Right renal cortex interstitium (tissue), 3 donors: ENCODE data around the gene B2M. TPM values are rescaled to one million over a fixed set of nuclear protein-coding genes. Genes with fewer than 3 reads are reported as not detected.
"Not testable (repeated sequence)": the region's sequence is repeated elsewhere in the genome, so short reads cannot be mapped to it uniquely, and the experiment has no call there.

Experiments
- DNase-seq, 3 donors: peaks; one replicate each; pipeline ENCODE4 v3.0.0-alpha.2; 2013; ENCODE audit warnings: low read depth in 3 of 3, low spot score in 2 of 3
- polyA plus RNA-seq, 3 donors: library from polyadenylated mRNA; unstranded; fragments of 120-200 nt; gene quantifications; one replicate each; pipeline ENCODE4 v1.2.1, GENCODE V29; 2013; ENCODE audit not compliant: insufficient read length in 3 of 3

The B2M gene
- polyA plus RNA-seq, 3 donors: 1,096 to 1,212 (median 1,151) TPM

DNA sequence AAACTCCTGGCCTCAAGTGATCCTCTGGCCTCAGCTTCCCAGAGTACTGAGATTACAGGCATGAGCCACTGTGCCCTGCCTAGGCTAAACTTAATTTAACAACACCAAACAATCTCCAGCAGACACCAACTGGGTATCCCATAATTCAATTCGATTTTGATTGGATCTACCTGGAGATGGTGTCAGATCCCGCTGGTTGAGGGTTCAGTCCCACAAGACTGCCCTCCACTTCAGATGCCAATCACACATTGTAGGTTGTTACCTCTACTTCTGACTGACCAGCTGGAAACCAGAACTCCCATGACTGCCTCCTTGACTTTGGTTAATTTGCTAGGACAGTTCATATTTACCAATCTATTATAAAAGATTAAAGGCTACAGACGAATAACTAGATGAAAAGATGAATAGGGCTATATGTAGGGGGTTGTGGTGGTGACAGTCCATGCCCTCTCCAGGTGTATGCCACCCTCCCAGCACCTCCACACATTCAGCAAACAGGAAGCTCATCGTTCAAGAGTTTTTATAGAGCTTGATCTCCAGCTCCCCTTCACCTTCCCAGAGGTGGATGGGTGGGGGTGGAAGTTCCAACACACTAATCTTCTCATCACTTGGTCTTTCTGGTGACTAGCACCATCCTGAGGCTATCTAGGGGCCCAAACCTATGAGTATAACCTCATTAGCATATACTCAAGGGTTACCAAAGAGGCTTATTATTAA lies 9.3 kb downstream of the B2M start:
- DNase-seq: no peak

DNA sequence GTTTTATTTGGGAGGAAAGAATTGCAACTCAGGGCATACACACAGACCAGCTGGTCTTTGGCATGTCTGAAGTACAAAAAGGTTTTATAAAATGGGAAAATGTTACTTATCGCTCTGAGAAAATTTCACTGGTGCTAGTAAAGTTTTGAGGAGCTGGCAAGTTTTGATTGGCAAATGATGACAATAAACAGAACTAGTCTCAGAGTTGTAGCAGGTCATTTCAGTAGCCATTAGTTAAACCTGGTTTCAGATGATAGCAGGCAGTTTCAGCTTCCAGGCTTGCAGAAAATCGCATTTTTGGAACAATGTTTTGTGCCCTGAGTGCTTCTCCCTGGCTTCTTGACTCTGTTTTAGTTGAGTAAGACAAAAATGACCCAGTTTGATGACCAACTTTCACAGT lies 10.7 kb downstream of the B2M start:
- no peak for DNase-seq

DNA sequence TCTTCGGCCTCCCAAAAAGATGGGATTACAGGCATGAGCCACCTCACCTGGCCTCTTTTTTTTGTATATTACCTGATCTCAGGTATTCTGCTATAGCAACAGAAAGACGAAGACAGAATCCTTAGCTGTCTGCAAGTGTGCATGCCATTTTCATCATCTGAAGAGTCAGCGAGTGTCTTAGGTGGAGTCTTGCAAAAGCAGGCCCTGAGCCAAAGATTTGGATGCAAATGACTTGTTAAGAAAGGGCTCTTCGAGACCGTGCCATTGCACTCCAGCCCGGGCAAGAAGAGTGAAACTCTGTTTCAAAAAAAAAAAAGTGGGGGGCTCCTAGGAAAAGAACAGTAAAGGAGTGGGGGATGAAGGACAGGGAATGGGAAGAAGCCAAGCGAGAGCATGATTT lies 14.8 kb downstream of the B2M start:
- DNase-seq: no peak

DNA sequence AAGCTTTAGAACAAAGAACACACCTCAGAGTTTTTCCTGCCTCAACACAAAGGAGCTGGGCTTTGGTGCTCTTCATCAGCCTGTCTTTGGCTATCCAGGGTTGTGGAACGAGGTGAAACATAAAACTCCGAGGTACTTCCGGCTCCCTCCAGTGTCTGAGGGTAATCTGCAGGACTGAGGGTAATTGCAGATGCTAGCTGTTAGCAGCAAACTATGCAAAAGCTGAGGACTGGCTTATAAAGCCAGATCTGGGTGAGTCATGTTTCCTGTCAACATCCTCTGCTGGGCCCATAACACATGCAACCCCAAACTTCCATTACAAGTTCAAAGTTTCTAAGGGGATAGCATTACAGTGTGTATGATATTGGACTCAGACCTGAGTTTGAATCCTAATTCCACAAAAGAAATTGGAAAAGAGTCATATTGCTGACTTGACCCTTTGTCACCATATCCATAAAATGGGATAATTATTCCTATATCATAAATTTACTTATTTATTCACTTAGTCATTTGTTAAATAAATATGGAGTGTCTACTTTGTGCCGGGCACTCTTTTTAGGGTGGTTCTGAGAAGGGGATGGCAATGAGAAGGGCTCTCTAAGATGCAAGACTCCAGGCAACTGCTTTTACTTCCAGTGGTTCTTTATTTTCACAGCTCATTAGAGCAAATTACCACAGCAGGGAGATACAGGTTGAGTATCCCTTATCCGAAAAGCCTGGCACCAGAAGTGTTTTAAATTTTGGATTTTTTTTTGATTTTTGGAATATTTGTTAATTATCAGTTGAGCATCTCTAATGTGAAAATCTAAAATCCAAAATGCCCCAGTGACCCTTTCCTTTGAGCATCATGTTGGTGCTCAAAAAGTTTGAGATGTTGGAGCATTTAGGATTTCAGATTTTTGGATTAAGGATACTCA lies 15.5 kb downstream of the B2M start:
- DNase-seq: no peak

DNA sequence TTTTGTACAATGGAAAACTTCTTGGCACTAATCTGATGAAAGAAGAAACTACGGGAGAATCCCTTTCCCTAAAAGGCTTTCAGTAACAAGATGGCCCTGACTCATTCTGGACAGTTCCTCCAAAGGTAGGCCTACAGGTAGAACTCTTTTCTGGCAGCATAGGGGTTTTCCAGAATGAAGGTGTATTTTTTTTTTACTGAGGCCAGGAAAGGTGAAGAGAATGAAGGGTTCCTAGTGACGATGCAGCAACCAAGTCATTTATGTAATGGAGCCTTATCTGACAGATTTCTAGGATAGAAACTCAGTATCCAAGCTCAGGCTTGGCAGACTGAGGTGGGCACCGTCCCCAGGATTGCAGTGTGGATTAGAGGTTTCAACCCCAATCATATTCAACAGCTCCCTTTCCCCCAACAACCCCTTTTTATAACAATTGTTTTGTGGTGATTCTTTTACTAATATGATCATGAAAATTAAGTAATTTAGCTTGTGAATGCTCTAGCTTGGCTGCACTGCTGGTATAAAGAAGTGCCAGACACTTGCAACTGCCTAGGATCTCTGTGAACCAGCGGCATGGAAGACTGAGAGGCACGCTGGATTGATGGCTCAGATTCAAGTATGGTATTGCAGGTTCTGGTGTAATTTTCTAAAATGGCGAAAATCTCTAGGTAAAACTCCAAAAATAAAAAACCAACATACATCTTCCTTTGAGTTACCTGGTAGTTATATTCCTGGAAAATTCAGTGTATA lies 16.3 kb downstream of the B2M start:
- no peak for DNase-seq

DNA sequence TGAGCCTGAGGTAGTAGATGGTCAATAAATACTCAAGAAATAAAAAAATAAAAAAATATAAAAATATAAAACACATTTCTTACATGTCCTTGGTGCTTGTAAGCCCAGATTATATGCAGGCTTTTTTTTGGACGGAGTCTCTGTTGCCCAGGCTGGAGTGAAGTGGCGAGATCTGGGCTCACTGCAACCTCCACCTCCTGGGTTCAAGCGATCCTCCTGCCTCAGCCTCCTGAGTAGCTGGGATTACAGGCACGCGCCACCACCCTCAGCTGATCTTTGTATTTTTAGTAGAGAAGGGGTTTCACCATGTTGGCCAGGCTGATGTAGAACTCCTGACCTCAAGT lies 16.9 kb downstream of the B2M start:
- DNase-seq: not testable (repeated sequence)

DNA sequence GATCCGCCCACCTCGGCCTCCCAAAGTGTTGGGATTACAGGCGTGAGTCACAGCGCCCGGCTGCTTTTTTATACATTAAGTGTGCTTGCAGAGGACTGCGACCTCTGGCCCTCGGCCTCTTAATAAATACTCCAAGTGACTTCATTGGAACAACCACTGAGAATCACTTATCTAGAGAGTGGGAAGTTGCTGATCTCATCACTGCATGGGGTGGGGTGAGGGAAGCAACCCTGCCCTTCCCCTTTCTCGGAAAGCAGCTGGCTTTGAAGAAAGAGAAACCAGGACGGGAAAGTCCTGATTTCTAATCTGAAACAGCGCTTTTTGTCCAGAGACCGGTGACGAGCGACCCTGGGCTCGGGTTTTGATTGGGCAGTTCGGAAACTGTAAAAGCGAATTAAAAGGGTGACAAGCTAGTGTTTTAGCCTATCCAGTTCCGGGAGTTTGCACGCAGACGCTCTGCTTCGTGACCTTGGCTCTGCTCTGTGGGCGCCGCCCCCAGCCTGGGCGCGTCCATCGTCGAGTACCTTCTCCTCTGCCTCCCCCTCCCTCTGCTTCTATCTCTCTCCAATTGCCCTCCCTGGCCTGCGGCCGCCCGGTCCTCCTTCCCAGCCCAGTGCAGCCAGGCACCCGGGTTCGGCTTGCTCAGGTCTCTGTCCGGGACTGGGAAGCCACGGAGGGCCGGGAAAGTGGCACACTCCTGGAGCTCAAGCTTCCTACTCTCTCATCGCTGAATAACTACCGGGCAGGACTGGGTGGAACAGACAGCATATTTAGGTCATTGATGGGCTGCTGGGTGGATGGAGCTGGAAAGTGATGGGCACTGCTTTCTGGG lies 17.5 kb downstream of the B2M start:
- peak; percentile 97 to 98 (median 97) for DNase-seq

DNA sequence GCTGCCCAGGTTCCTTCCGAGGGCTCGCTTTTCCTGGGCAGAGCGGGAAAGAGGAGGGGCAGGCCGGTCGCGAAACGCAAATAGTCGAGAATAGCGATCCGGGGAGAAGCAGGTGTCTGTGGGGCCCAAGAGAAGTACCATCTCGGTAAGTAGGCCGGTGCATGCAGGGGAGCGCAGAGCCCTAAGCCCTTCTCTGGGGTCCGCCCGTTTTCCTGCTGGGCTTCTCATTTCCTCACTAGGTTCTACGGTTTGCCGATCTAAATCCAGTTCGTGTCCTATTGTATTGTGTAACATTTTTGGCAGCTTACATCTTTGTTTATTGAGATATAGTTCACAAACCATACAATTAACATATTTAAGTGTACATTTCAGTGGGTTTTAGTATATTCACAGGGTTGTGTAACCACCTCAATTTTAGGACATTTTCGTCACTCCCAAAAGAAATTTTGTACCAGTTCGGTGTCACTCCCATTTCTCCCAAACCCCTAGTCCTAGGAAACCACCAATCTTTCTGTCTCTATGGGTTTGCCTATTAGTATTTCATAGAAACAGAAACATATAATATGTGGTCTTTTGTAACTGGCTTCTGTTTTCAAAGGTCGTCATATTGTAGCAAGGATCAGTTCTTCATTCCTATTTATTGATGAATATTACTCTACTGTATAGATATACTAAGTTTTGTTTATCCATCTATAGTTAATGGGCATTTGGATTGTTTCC lies 18.3 kb downstream of the B2M start:
- DNase-seq: no peak

DNA sequence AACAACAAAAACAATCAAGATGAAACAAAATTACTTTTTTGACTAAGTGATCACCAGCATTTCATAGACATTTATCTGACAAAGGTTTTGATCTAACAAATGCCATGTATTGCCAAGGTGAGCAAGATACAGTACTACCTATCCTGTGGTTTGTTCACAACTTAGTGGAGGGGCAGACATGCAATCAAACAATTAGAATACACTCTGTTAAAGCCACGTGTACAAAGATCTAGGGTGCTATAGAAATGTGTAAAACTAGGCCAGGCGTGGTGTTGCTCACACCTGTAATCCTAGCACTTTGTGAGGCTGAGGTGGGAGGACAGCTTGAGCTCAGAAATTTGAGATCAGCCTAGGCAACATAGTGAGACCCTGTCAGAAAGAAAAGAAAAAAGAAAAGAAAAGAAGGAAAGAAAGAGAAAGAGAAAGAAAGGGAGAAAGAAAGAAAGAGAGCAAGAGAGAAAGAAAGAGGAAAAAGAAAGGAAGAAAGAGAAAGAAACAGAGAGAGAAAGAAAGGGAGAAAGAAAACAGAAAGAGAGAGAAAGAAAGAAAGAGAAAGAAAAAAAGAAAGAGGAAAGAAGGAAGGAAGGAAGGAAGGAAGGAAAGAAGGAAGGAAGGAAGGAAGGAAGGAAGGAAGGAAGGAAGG lies 23.6 kb downstream of the B2M start:
- no peak for DNase-seq

DNA sequence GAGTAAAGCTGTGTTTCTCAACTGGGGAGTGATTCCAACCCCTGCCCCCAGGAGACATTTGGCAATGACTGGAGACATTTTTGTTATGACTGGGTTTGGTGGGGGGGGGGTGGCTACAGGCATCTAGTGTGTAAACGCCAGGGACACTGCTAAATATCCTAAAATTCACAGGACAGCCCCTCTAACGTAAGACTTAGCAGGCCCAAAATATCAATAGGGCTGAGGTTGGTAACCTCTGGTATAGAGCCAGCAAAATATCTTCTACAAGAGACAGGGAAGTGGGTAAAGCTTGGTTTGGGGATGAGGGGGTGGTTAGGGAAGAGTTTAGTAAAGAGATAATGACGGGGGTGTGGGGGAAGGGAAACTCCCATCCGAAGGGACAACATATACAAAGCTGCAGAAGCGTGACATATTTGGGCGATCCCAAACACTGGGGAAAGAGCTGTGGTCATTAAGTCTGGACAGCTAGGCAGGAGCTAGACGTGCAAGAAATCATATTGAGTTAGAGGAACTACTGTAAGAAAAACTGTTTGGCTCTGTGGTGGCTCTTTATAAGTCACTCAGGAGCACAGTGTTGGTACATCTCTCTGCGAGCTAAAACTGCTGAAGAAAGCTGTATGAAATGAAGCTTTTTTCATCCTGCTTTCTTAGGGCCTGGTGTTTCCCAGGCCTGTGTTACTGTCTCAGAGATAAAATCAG lies 24.3 kb downstream of the B2M start:
- DNase-seq: no peak

DNA sequence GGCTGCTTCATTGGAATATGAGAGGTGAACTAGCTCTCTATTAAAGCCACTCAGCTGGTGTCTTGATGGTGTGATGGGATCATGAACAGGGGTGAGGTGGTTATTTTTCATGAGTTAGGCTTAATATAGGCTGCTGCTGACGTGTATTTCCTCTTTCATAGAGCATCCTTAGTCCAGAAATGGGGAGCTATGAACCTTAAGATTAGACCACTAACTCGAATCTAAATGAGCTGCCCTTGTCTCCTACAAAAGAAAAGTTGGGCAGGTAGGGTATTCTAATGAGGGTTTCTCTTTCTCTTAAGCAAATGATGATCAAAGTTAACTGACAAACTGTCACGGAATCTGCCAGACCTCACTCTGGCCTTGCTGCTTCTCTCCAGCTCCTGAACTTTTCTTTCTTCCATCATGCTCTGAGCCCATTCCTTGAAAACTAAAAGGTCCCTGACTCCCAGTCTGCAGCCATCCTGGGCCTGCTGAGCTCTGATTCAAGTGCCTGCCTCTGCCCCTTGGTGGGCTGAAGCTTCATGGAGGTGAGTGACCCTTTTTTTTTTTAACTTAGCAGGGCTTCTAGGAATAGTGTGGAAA lies 25.0 kb downstream of the B2M start, which contains the start of gene TRIM69:
Gene TRIM69, plus strand, starts transcription at position 348 of the 585 bp plus-strand sequence. Its CDS starts 177 bp downstream, at position 525.
- DNase-seq: no peak

DNA sequence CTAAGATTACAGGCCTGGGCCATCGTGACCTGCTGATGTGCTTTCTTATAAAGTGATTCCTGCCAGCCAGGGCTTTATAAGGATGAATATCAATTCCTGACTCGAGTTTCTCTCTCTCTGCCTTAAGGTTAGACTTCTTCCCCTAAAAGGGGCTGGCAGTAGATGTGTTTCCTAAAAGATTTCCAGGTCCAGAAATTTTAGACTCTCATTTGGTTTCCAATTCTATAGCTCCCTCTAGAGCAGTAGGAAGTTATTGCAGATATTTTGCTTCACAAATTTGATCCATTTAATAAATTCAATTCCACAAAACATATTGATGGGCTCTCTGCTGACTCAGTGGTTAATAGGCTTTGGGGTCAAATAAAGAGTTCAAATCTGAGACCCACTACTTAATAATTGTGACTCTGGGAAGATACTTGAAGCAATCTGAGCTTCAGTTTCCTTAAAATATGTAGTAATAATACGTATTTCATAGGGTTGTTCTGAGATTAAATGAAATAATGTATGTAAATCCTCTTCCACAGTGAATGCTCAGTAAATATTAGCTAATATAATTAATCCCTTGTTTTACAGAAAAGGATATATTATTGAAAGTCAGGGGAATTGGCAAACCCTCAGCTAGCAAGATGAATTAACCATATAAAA lies 27.1 kb downstream of the B2M start:
- peak in 1 of 3 donors; percentile 32 for DNase-seq

DNA sequence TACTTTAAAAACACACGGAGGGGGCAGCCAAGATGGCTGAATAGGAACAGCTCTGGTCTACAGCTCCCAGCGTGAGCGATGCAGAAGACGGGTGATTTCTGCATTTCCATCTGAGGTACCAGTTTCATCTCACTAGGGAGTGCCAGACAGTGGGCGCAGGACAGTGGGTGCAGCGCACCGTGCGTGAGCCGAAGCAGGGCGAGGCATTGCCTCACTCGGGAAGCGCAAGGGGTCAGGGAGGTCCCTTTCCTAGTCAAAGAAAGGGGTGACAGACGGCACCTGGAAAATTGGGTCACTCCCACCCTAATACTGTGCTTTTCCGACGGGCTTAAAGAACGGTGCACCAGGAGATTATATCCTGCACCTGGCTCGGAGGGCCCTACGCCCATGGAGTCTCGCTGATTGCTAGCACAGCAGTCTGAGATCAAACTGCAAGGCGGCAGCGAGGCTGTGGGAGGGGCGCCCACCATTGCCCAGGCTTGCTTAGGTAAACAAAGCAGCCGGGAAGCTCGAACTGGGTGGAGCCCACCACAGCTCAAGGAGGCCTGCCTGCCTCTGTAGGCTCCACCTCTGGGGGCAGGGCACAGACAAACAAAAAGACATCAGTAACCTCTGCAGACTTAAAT lies 28.0 kb downstream of the B2M start:
- not testable (repeated sequence) for DNase-seq

DNA sequence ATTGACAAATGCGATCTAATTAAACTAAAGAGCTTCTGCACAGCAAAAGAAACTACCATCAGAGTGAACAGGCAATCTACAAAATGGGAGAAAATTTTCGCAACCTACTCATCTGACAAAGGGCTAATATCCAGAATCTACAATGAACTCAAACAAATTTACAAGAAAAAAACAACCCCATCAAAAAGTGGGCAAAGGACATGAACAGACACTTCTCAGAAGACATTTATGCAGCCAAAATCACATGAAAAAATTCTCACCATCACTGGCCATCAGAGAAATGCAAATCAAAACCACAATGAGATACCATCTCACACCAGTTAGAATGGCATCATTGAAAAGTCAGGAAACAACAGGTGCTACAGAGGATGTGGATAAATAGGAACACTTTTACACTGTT lies 32.1 kb downstream of the B2M start:
- not testable (repeated sequence) for DNase-seq

DNA sequence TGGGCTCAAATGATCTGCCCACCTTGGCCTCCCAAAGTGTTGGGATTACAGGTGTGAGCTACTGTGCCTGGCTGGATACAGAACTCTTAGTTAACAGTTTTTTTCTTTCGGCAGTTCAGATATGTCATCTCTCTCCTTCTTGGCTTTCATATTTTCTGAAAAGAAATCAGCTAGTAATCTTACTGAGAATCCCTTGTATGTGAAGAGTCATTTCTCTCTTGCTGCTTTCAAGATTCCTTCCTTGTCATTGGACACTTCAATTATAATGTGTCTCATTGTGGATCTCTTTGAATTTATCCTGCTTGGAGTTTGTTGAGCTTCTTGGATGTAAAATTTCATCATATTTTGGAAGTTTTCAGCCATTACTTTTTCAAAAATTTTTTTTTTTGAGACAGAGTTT lies 42.0 kb downstream of the B2M start:
- no peak for DNase-seq

DNA sequence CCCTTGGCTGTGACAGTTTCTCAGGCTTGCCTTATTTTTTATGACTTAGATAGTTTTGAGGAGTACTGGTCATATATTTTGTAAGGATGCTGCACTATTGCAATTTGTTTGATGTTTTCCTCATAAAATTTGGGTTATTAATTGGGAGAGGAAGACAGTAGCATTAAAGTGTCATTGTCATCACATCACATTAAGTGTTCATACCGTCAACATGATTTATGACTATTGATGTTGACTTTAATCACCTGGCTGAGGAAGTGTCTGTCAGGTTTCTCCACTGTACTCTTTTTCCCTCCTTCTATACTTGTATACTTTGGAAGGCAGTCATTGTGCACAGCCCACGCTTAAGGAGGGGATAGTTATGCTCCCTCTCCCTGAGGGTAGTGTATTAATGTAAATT lies 51.9 kb downstream of the B2M start:
- DNase-seq: no peak

DNA sequence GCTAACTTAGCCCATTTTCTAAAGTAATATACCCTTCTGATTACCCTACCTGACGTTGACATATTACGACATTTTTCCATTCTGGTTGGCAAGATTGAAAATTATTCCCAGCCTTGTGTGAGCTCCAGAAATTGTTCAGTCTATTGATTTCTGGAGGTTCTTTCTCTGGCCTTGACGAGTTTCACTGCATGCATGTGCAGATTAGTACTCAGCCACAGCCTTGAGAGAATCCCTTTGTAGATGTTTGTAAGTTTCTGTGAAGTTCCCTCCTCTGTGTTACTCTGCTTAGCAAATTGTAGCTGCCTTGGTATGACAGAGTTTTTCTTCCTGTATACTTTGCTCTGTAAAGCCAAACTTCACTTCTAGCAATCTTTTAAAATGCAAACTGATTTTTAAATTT lies 52.5 kb downstream of the B2M start:
- DNase-seq: no peak
